ENCODE results near the gene FAM83B.
"Not testable (repeated sequence)": the region's sequence is repeated elsewhere in the genome, so short reads cannot be mapped to it uniquely, and the experiment has no call there.

FAM83B gene, protein sequence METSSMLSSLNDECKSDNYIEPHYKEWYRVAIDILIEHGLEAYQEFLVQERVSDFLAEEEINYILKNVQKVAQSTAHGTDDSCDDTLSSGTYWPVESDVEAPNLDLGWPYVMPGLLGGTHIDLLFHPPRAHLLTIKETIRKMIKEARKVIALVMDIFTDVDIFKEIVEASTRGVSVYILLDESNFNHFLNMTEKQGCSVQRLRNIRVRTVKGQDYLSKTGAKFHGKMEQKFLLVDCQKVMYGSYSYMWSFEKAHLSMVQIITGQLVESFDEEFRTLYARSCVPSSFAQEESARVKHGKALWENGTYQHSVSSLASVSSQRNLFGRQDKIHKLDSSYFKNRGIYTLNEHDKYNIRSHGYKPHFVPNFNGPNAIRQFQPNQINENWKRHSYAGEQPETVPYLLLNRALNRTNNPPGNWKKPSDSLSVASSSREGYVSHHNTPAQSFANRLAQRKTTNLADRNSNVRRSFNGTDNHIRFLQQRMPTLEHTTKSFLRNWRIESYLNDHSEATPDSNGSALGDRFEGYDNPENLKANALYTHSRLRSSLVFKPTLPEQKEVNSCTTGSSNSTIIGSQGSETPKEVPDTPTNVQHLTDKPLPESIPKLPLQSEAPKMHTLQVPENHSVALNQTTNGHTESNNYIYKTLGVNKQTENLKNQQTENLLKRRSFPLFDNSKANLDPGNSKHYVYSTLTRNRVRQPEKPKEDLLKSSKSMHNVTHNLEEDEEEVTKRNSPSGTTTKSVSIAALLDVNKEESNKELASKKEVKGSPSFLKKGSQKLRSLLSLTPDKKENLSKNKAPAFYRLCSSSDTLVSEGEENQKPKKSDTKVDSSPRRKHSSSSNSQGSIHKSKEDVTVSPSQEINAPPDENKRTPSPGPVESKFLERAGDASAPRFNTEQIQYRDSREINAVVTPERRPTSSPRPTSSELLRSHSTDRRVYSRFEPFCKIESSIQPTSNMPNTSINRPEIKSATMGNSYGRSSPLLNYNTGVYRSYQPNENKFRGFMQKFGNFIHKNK

DNA sequence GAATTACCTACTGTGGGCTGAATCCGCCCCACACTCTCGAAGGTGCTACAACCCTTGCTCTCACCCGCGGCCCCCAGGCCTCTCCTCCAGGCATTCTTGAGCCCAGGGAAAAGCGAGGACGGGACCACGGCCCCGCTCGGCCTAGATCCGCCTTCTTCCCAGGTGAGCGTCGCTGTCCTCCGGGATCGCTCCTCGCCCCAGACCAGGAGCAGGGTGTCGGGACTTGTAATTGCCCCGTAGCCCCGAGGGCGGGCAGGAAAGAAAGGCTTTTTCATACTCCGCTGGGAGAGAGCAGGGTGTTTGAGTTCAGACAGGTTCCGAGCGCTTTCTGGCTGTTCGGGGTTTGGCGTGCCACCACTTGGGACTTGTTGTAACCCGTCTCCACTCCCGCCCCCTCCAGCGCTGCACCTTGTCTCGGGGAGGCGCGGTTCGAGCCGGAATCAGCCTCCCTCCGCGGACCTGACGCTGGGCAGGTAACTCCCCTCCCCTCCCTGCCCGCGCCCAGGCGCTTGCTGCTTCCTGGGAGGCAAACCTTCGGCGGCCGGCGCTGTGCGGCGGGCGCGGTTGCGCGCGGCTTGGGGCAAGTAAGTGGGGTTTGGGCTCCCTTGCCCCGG, at the start of gene FAM83B:
Gene FAM83B, plus strand, starts transcription at position 529 of the 614 bp plus-strand sequence. CDS start 23,476 bp downstream, outside the sequence.
- no peaks in the 10 kb centered on the region for H4K20me1 ChIP-seq
- no peaks in the 10 kb centered on the region for H3K4me1 ChIP-seq
- H3K9me3 ChIP-seq = peaks cover 14% of the 10 kb centered on the region
- no peaks in the 10 kb centered on the region for H3K36me3 ChIP-seq
- H3K4me3 ChIP-seq = no peak within 1 kb of the TSS
- H3K9ac ChIP-seq = no peak within 1 kb of the TSS
- no peak for TF ChIP-seq Cebpa-rat (IDR thresholded peaks at IDR 0.05)
- no peak within 1 kb of the TSS for H3K27ac ChIP-seq
- H3K4me2 ChIP-seq = no peak within 1 kb of the TSS
- no peaks in the 10 kb centered on the region for H3K27me3 ChIP-seq

DNA sequence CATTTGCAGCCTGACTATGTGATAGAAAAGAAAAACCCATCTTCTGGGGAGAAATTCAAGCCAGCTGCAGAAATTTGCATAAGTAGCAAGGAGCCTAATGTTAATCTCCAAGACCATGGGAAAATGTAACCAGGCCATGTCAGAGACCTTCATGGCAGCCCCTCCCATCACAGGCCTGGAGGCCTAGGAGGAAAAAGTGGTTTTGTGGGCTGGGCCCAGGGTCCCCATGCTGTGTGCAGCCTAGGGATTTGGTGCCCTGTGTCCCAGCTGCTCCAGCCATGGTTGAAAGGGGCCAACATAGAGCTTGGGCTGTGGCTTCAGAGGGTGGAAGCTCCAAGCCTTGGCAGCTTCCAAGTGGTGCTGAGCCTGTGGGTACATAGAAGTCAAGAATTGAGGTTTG, 49.7 kb upstream of the FAM83B start:
- not testable (repeated sequence) for H3K36me3 ChIP-seq, H3K27me3 ChIP-seq, H3K27ac ChIP-seq, H3K4me2 ChIP-seq, H3K4me1 ChIP-seq, H4K20me1 ChIP-seq, H3K4me3 ChIP-seq, H3K9ac ChIP-seq
- peaks cover 18% of the 10 kb centered on the region for H3K9me3 ChIP-seq

DNA sequence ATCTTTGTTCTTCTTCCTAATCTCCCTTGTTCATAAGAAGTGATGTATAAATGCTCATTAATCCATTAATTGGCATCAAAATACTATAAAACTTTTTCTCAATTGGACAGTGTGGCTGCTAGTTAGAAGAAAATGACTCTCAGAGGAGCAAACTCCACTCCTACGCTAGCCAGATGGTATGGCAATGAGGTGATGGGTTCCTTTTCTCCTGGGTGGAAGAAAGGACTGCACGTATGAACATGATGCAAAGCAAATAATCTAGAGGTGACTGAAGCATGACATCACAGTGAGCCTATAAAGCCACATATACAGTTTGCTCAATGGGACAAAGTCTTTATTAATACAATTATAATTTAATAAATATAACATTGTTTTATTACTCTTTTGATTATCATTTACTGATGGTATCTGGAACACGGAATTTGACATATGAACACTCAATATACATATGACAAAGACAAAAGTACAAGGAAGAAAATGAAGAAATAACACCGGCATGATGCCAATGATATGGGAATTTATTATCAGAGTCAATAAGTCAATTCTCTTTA, 46.4 kb upstream of the FAM83B start:
- no peaks in the 10 kb centered on the region for H3K36me3 ChIP-seq
- no peaks in the 10 kb centered on the region for H3K27me3 ChIP-seq

DNA sequence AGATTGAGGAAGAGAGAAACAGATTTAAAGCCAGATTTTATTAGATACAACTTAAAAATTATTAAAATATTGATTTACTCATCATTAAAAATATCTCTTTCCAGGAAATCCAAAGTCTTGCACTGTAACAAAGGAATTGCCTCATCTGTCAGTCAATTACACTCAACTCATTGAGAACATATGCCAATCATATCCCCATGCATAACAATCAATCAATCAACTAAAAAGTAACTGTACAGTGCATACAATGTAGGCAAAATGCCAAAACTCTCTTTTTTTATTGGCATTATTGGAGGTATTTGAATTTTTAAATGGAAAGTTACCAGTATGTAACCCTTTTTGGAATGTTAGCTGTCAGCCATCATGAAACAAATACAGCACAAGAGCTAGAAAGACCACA, 45.3 kb upstream of the FAM83B start:
- TF ChIP-seq Cebpa-rat (IDR thresholded peaks at IDR 0.05) = no peak
- peaks cover 15% of the 10 kb centered on the region for H3K9me3 ChIP-seq
- H4K20me1 ChIP-seq = no peaks in the 10 kb centered on the region
- H3K4me3 ChIP-seq = no peak overlapping the region
- H3K27ac ChIP-seq = no peak overlapping the region
- H3K27me3 ChIP-seq = no peaks in the 10 kb centered on the region
- H3K36me3 ChIP-seq = no peaks in the 10 kb centered on the region
- H3K4me1 ChIP-seq = no peaks in the 10 kb centered on the region
- H3K9ac ChIP-seq = no peak overlapping the region
- H3K4me2 ChIP-seq = no peak overlapping the region

More for the DNA sequence above, 46.4 kb upstream of the FAM83B start:
- Histone ChIP-seq H3K27ac (no peak overlapping the region), H3K4me2 (no peak overlapping the region), H3K9ac (no peak overlapping the region), H4K20me1 (no peaks in the 10 kb centered on the region), H3K4me3 (no peak overlapping the region), H3K4me1 (no peaks in the 10 kb centered on the region), H3K9me3 (peaks cover 18% of the 10 kb centered on the region)
- no peak for TF ChIP-seq Cebpa-rat (IDR thresholded peaks at IDR 0.05)

DNA sequence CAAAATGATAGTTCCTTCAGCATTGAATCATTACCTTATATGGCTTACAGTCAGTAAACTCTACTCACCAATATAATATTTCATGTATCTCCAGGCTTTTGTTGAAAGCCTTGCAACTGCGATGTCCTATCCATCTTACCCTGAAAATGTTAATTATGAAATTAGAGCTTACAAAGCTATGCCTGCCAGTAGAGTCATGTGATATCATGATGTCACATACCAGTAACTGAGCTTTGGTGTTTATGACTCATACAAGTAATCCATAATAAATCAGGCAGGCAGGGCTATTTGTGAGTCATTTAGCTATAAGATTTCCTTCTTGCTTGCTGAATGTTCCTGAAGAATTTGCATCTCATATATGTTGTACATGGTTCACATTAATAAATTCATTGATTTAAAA, 44.9 kb upstream of the FAM83B start:
- Histone ChIP-seq H3K36me3 (no peaks in the 10 kb centered on the region), H3K4me3 (no peak overlapping the region), H3K9ac (no peak overlapping the region), H4K20me1 (no peaks in the 10 kb centered on the region), H3K27ac (no peak overlapping the region), H3K27me3 (no peaks in the 10 kb centered on the region), H3K4me1 (no peaks in the 10 kb centered on the region), H3K4me2 (no peak overlapping the region), H3K9me3 (peaks cover 12% of the 10 kb centered on the region)
- TF ChIP-seq Cebpa-rat (IDR thresholded peaks at IDR 0.05) = no peak

DNA sequence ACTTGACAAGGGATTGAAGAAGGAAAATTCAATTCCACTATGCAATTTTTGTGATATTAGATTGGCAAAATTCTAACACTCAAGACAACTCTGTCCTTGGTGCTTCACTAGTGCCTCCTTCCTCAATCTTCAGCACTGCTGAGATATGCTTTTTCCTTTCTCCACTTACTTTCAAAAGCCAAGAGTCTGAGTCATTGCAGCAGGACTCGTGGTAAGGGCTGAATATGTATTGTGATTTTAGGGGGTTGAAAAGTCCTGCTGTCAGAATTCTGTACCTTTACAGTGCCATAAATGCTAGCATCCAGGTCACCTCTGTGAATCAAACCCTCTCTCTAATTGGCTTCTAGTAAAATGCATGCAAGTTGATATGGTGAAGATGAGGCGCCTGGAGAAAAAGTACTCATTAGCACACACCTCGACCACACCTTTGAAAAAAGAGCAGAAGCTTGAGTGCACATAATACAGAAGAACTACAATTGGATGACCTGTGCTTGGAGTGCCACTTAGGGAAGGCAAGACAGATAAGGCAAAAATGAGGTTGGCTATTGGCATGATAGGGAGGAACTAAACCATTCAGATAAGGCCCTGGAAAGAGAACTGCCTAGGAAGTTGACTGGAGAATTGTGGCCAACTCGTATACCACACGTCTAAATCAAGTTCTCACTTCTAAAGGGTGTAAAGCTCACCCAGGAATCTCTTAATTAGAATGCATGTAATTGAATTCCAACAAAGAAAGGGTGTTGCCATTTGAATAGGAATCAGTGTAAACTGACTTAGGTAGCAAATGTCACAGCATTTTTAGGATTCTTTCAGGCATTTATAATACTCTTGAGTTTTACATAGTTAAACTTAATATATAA, 43.6 kb upstream of the FAM83B start:
- no peaks in the 10 kb centered on the region for H4K20me1 ChIP-seq
- H3K9me3 ChIP-seq = no peaks in the 10 kb centered on the region
- no peaks in the 10 kb centered on the region for H3K36me3 ChIP-seq
- H3K4me2 ChIP-seq = no peak overlapping the region
- no peaks in the 10 kb centered on the region for H3K27me3 ChIP-seq
- no peak for TF ChIP-seq Cebpa-rat (IDR thresholded peaks at IDR 0.05)
- H3K9ac ChIP-seq = no peak overlapping the region
- no peak overlapping the region for H3K27ac ChIP-seq
- H3K4me3 ChIP-seq = no peak overlapping the region
- H3K4me1 ChIP-seq = no peaks in the 10 kb centered on the region

DNA sequence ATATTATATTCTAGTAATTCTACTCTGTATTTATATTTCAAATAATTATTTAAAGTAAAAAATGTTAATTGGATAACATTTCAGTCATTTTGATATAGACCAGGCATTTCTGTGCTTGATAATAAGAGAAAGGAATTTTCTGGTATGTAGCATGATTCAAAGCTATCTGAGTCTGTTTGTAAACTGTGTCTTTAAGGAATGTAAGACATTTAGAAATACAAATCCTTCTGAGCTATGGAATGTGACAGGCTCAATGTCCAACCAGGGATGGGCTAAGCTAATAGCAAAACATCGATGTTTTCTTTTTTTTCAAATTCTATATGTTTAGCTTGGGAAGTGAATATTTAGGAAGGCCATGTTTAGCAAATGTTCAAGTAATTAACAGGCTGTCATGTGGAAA, 41.5 kb upstream of the FAM83B start:
- no peak overlapping the region for H3K27ac ChIP-seq
- TF ChIP-seq Cebpa-rat (IDR thresholded peaks at IDR 0.05) = no peak
- H3K4me3 ChIP-seq = no peak overlapping the region
- no peaks in the 10 kb centered on the region for H3K4me1 ChIP-seq
- no peaks in the 10 kb centered on the region for H3K9me3 ChIP-seq
- H3K9ac ChIP-seq = no peak overlapping the region
- no peaks in the 10 kb centered on the region for H4K20me1 ChIP-seq
- H3K4me2 ChIP-seq = no peak overlapping the region
- no peaks in the 10 kb centered on the region for H3K27me3 ChIP-seq
- no peaks in the 10 kb centered on the region for H3K36me3 ChIP-seq

DNA sequence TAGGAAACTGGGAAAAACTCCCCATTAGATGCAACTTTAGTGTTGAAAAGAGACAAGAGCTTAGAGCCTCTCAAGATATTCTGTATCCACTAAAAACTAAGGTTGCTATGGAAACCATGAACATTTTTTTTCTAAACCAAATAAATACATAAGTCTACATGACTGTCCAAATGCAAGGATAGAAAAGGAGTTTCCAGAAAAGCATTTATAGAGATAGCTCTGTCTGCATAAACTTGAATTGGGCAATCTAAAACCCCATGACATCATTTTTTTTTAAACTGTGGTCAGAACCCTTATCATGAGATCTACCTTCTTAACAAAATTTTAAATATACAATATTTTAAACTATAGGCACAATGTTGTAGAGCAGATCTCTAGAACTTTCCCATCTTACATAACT, 36.4 kb upstream of the FAM83B start:
- Histone ChIP-seq H3K4me3 (no peak overlapping the region), H3K9ac (no peak overlapping the region), H3K9me3 (no peaks in the 10 kb centered on the region), H3K36me3 (no peaks in the 10 kb centered on the region), H3K27ac (no peak overlapping the region), H3K27me3 (no peaks in the 10 kb centered on the region), H4K20me1 (no peaks in the 10 kb centered on the region), H3K4me2 (no peak overlapping the region), H3K4me1 (no peaks in the 10 kb centered on the region)
- no peak for TF ChIP-seq Cebpa-rat (IDR thresholded peaks at IDR 0.05)

DNA sequence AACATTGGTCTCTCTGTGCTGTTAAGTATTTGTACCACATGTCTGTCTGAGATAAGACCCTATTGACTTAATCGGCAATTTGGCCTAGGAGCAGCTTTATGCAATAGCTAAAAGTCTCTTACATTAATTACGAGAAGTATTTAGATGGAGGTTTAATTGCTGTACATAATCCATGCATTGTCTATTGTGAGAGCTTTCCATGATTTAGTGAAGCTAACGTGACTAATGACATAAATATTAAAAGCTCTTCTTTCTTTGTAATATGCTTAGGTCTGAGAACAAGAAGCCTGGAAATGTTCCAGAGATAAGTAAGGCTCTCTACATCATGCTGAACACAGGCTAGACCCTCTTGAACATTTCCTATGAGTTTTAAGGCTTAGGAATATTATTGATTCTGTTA, 32.7 kb upstream of the FAM83B start:
- no peaks in the 10 kb centered on the region for H3K27me3 ChIP-seq
- no peak overlapping the region for H3K4me3 ChIP-seq
- no peak overlapping the region for H3K4me2 ChIP-seq
- no peak overlapping the region for H3K9ac ChIP-seq
- TF ChIP-seq Cebpa-rat (IDR thresholded peaks at IDR 0.05) = no peak
- H3K4me1 ChIP-seq = no peaks in the 10 kb centered on the region
- H4K20me1 ChIP-seq = no peaks in the 10 kb centered on the region
- no peaks in the 10 kb centered on the region for H3K36me3 ChIP-seq
- no peak overlapping the region for H3K27ac ChIP-seq
- H3K9me3 ChIP-seq = no peaks in the 10 kb centered on the region
